Measurements from ENCODE around the gene PCP4. TPM values are rescaled to one million over a fixed set of nuclear protein-coding genes. Genes with fewer than 3 reads are reported as not detected.
A peak's percentile ranks its signal among the peaks of the same experiment; 100 is the strongest.

The PCP4 gene
- total RNA-seq = 1 to 10 TPM; 3.9 to 7.5 (median 5.4) TPM
- 6.0 TPM for polyA plus RNA-seq
- long read RNA-seq, donor 1 = 0 reads
- long read RNA-seq, donor 2, partial matches to known transcripts = 0 of 1 reads
- long read RNA-seq, donor 2, other reads (novel, unspliced or antisense) = 0 of 1 reads
- long read RNA-seq, donor 3, partial matches to known transcripts = 0 of 1 reads
- long read RNA-seq, donor 3, other reads (novel, unspliced or antisense) = 0 of 1 reads
- long read RNA-seq, donor 4, partial matches to known transcripts = 0 of 1 reads
- long read RNA-seq, donor 4, other reads (novel, unspliced or antisense) = 0 of 1 reads

DNA sequence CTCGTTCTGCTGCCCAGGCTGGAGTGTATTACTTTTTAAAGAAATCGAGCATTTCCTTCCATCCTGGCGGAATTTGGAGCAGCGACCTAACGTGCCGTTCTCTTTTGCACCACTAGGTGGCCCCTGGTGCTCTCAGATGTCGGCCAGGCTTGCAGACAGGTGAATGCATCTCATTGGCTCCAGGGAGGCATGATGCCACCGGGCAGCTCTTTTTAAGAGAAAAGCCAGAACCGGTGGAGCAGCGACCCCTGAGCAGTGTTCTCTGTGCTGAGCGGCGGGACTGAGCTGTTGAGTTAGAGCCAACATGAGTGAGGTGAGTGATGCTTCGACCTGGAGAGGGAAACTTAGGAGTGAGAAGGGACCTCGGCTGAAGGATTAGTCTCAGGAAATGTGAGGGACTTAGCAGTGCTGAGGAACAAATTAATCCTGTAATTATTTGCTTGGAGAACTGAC lies at the start of gene PCP4:
TSS of gene PCP4 (plus strand) at position 241 of the 453 bp plus-strand sequence. CDS start at position 305, 64 bp downstream.
- intact Hi-C loops (cut with DNase I) = loop anchor here in 2 of 4 donors (5.0 to 10.0 kb wide), 2 partner anchors 255 to 258 kb away; no protein-coding TSS in a partner anchor
- no peaks in the 10 kb centered on the region for H3K4me1 ChIP-seq (ENCODE audit: control insufficient read depth, insufficient read depth, low read length)
- no peak within 1 kb of the TSS for H3K27ac ChIP-seq (ENCODE audit: low read length)
- ATAC-seq = no peak
- H3K9me3 ChIP-seq (ENCODE audit: control insufficient read depth, low read length) = no peaks in the 10 kb centered on the region
- WGBS = 13% methylated on average over 14 of the region's 14 CpGs
- H3K4me3 ChIP-seq (ENCODE audit: low read length) = no peak within 1 kb of the TSS
- peak in 2 of 3 donors; percentile 26 to 61 for DNase-seq
- H3K27me3 ChIP-seq (ENCODE audit: control insufficient read depth, insufficient read depth) = no peaks in the 10 kb centered on the region

DNA sequence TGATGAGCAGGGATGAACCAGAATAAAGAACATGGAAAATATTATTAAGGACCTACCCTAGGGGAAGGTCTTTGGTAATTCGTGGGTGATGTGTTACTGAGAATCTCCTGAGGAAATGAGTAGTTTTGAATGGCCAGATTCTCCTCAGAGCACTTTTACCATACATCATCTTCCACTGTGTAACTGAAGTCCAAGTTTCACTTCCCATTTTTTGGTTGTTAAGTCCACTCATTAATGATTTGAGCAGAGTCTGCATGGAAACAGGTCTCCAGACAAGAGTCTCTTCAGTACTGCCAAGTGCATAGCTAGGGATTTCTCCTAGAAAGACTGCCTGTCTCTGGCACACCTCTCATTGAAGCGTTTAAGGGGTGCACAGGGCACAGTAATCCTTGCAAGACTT lies 48.7 kb upstream of the PCP4 start:
- H3K4me1 ChIP-seq (ENCODE audit: control insufficient read depth, insufficient read depth, low read length) = no peaks in the 10 kb centered on the region
- no peaks in the 10 kb centered on the region for H3K9me3 ChIP-seq (ENCODE audit: control insufficient read depth, low read length)
- H3K27ac ChIP-seq (ENCODE audit: low read length) = no peak overlapping the region
- intact Hi-C loops (cut with DNase I) = no loop called here
- no peaks in the 10 kb centered on the region for H3K27me3 ChIP-seq (ENCODE audit: control insufficient read depth, insufficient read depth)
- DNase-seq (no peak), ATAC-seq (no peak)
- WGBS = 73% methylated on average over 2 of the region's 2 CpGs
- no peak overlapping the region for H3K4me3 ChIP-seq (ENCODE audit: low read length)

DNA sequence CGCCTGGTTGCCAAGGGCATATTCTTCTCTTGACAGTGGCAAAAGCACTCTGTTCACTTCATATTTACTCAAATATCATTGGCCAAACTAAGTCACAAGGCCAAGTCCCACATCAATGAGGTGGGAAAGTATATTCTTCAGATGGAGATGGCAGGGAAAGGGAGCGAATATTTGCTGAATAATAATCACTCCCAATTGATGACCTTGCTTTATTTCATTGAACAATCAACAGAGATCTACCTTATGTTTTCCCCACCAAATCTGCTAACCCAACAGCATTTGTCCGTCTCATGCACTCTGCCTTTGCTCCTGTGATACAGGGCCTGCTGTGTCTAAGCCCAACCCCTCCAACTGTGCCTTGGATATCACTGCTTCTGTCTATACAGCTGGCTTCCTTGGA lies 45.2 kb upstream of the PCP4 start:
- no peaks in the 10 kb centered on the region for H3K27me3 ChIP-seq (ENCODE audit: control insufficient read depth, insufficient read depth)
- no peaks in the 10 kb centered on the region for H3K4me1 ChIP-seq (ENCODE audit: control insufficient read depth, insufficient read depth, low read length)
- H3K4me3 ChIP-seq (ENCODE audit: low read length) = no peak overlapping the region
- H3K9me3 ChIP-seq (ENCODE audit: control insufficient read depth, low read length) = no peaks in the 10 kb centered on the region
- H3K27ac ChIP-seq (ENCODE audit: low read length) = no peak overlapping the region
- 91% methylated on average over 3 of the region's 3 CpGs for WGBS
- intact Hi-C loops (cut with DNase I) = no loop called here
- DNase-seq (no peak), ATAC-seq (no peak)

DNA sequence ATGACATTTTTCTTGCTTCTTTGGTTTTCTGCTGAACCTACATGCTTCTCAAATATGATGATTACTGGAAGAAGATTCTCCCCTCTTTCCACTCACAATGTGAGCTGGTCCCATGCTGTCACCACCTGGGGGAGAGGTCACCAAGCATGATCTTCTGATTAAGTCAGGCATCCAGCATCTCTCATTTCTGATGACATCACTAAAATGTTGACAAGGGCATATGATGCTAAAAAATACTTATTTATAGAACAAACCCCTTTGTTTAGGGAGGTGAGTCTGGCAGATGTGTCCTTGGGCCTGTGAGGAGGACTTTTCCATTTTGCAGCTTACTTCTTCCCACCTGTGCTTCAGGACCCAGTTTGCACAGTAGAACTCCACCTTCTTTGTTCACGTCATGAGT lies 42.0 kb upstream of the PCP4 start:
- Histone ChIP-seq H3K27me3 (ENCODE audit: control insufficient read depth, insufficient read depth) (no peaks in the 10 kb centered on the region), H3K27ac (ENCODE audit: low read length) (no peak overlapping the region), H3K4me1 (ENCODE audit: control insufficient read depth, insufficient read depth, low read length) (no peaks in the 10 kb centered on the region), H3K4me3 (ENCODE audit: low read length) (no peak overlapping the region), H3K9me3 (ENCODE audit: control insufficient read depth, low read length) (no peaks in the 10 kb centered on the region)
- no peak for DNase-seq
- ATAC-seq = no peak
- intact Hi-C loops (cut with DNase I) = no loop called here
- WGBS = 89% methylated on average over 1 of the region's 1 CpG

DNA sequence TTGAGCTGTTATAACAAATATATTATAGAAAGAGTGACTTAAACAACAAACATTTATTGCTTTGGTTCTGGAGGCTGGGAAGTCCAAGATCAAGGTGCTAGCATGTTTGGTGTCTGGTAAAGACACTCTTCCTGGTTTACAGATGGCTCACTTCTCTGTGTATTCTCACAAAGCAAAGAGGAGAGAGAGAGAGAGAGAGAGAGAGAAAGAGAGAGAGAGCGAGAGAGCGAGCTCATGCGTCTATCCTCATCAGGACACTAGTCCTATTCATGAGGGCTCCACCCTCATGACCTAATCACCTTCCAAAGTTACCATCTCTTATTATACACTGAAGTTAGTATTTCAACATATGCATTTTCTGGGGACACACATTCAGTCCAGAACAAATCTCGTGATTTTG lies 32.7 kb upstream of the PCP4 start:
- Histone ChIP-seq H3K9me3 (ENCODE audit: control insufficient read depth, low read length) (no peaks in the 10 kb centered on the region), H3K4me1 (ENCODE audit: control insufficient read depth, insufficient read depth, low read length) (no peaks in the 10 kb centered on the region), H3K4me3 (ENCODE audit: low read length) (no peak overlapping the region), H3K27ac (ENCODE audit: low read length) (no peak overlapping the region), H3K27me3 (ENCODE audit: control insufficient read depth, insufficient read depth) (no peaks in the 10 kb centered on the region)
- DNase-seq = no peak
- 68% methylated on average over 4 of the region's 4 CpGs for WGBS
- intact Hi-C loops (cut with DNase I) = no loop called here
- no peak for ATAC-seq

DNA sequence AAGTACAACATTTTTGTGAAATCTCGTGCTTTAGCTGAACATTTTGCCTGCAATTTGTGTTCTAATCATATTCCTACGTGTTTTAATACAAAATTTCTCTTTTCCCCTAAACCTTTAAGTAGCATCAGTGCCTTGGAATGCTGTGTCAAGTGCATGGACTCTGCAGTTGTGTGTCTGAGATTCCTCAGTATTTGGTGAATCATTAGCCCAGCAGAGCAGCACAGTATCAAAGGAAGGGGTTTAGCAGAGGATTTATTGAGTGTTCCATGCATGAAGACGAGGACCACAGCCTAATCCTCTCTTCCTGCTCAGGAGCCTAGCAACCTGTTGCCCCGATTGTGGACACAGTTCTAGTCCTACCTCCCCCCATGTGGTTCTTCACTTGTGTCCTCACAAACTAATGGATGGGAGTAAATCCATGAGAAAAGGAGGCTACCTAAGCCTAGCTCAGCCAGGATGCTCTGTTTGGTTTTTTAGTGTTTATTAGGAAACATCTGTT lies 29.3 kb upstream of the PCP4 start:
- WGBS = 65% methylated on average over 4 of the region's 4 CpGs
- H3K4me1 ChIP-seq (ENCODE audit: control insufficient read depth, insufficient read depth, low read length) = no peaks in the 10 kb centered on the region
- no peaks in the 10 kb centered on the region for H3K27me3 ChIP-seq (ENCODE audit: control insufficient read depth, insufficient read depth)
- intact Hi-C loops (cut with DNase I) = no loop called here
- DNase-seq (no peak), ATAC-seq (no peak)
- no peak overlapping the region for H3K4me3 ChIP-seq (ENCODE audit: low read length)
- H3K9me3 ChIP-seq (ENCODE audit: control insufficient read depth, low read length) = no peaks in the 10 kb centered on the region
- no peak overlapping the region for H3K27ac ChIP-seq (ENCODE audit: low read length)

DNA sequence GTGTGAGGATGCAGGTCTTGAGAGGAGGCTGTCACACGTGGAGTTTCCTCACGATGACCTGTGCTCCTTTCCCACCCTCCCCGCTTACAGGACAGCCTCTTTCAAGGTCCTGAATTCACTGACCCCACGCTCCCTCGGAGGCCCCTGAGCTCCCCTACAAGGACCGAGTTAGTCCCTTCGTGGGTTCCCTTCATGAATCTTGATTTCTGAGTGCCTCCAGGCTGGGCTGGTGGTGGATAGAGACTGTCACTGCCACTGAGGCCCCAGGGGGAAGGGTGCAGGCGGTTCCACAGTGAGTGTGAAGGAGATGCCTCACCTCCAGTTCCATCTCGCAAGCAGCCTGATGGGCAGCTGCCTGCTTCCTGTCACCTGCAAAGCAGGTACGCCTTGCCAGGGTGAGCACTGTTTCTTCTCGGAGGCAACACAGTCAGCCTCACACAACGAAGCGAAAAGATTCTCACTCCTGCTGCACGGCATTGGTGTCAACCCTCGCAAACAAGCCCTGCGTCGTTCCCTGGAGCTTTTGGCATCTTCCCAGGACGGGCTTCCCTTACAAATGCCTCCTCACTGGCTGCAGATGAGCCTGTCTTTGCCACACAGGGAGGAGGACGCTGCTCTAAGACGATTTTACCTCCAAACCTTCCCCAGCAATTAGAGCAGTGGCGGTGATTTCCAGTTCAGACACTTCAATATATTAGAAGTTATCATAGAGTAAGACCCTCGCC lies 26.7 kb upstream of the PCP4 start:
- Histone ChIP-seq H3K4me1 (ENCODE audit: control insufficient read depth, insufficient read depth, low read length) (no peaks in the 10 kb centered on the region), H3K4me3 (ENCODE audit: low read length) (no peak overlapping the region), H3K27me3 (ENCODE audit: control insufficient read depth, insufficient read depth) (no peaks in the 10 kb centered on the region), H3K27ac (ENCODE audit: low read length) (no peak overlapping the region), H3K9me3 (ENCODE audit: control insufficient read depth, low read length) (no peaks in the 10 kb centered on the region)
- 61% methylated on average over 22 of the region's 22 CpGs for whole genome bisulfite sequencing
- intact Hi-C loops (cut with DNase I) = no loop called here
- ATAC-seq (peak in 1 of 2 donors; percentile 47), DNase-seq (peak in 2 of 3 donors; percentile 22 to 43)

DNA sequence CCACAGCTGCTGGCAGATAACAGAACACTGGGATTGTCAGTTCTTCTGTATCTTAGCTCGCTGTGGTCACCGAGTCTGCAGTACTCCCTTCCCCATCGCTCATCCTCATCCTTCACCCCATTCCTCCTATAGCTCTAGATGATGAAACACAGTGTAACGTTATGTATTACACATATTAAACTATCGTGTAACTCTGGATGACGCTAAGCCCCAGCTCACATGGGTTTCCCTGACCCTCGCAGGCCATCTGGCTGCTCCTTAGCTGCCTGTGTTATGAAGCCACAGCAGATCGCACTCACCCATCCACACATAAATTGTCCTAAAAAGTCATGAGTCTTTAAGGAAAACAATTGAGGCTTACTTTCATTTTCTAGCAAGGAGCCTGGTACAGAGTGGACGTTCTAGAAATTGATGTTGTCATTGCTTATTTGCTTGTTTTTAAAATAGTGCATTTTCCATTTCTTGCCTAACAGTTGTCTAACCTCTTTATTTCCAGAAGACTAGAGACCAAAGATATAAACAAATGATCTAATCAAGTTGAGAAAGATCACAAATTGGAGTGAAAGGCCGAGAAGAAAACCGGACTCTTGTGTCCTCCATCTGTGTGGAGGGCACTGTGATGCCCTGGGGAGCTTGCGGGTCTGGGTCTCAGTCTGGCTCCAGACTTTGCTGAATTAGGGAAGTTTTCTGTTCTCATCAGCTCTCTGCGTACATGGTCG lies 24.3 kb upstream of the PCP4 start:
- 85% methylated on average over 14 of the region's 14 CpGs for WGBS
- H3K27ac ChIP-seq (ENCODE audit: low read length) = no peak overlapping the region
- ATAC-seq (no peak), DNase-seq (no peak)
- no peaks in the 10 kb centered on the region for H3K4me1 ChIP-seq (ENCODE audit: control insufficient read depth, insufficient read depth, low read length)
- H3K27me3 ChIP-seq (ENCODE audit: control insufficient read depth, insufficient read depth) = no peaks in the 10 kb centered on the region
- intact Hi-C loops (cut with DNase I) = no loop called here
- H3K4me3 ChIP-seq (ENCODE audit: low read length) = no peak overlapping the region
- H3K9me3 ChIP-seq (ENCODE audit: control insufficient read depth, low read length) = no peaks in the 10 kb centered on the region

DNA sequence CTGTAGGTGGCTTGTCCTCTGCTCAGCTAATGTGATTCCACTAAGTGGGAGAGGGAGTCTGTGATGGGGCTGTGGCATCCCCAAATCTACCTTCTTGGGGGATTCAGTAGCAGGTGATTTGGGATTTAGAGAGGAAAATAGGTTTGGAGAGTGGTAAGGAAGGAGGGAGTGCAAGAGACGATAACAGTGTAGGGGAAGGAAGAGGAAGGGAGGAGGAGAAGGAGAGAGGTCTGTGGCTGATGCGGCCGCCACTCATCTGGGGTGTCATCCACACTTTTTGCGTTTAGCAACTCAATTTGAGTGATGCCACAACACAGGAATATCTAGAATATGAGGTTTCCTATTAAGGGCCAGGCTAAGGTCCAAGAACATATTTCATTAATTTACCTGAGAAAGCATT lies 23.8 kb upstream of the PCP4 start:
- Histone ChIP-seq H3K27ac (ENCODE audit: low read length) (no peak overlapping the region), H3K4me1 (ENCODE audit: control insufficient read depth, insufficient read depth, low read length) (no peaks in the 10 kb centered on the region), H3K4me3 (ENCODE audit: low read length) (no peak overlapping the region), H3K27me3 (ENCODE audit: control insufficient read depth, insufficient read depth) (no peaks in the 10 kb centered on the region), H3K9me3 (ENCODE audit: control insufficient read depth, low read length) (no peaks in the 10 kb centered on the region)
- DNase-seq = no peak
- ATAC-seq = no peak
- WGBS = 86% methylated on average over 4 of the region's 4 CpGs
- intact Hi-C loops (cut with DNase I) = no loop called here

DNA sequence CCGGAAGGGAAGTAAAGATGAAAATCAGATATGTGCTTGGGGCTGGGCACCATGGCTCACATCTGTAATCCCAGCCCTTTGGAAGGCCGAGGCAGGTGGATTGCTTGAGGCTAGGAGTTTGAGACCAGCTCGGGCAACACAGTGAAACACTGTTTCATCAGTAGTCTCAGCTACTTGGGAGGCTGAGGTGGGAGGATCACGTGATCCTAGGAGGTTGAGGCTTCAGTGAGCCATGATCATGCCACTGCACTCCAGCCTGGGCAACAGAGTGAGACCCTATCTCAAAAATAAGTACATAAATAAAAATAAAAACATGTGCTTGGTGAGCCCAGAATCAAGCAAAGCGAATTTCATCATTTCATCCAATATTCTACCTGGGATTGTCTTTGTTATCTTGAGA lies 23.3 kb upstream of the PCP4 start:
- Histone ChIP-seq H3K27ac (ENCODE audit: low read length) (no peak overlapping the region), H3K4me3 (ENCODE audit: low read length) (no peak overlapping the region), H3K4me1 (ENCODE audit: control insufficient read depth, insufficient read depth, low read length) (no peaks in the 10 kb centered on the region), H3K9me3 (ENCODE audit: control insufficient read depth, low read length) (no peaks in the 10 kb centered on the region), H3K27me3 (ENCODE audit: control insufficient read depth, insufficient read depth) (no peaks in the 10 kb centered on the region)
- intact Hi-C loops (cut with DNase I) = no loop called here
- WGBS = 85% methylated on average over 5 of the region's 5 CpGs
- DNase-seq = no peak
- no peak for ATAC-seq

DNA sequence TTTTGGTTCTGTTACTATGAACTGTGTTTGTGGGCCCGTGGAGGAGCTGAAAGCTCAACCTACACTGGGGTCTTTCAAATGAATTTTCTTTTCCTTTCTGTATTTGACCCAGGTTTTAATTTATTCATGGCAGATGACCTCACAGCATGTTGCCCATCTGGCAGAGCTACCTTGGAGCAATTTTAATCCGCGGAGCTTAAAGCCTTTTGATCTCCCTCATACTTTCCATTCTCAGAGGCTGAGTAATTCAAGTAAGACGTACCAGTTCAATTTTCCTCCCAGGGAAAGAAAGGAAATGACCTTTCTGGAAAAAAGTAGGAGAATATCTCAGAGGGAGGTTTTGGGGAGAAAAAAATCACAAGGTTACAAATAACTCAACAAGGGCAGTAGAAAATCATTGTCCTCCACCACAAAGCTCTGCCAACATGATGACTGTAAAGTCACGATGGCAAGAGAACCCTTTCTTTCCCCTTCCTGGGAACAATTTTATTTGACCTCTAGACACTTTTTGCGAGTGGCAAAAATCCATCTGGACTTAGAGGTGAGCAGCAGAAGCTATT lies 21.6 kb upstream of the PCP4 start:
- Histone ChIP-seq H3K27ac (ENCODE audit: low read length) (no peak overlapping the region), H3K27me3 (ENCODE audit: control insufficient read depth, insufficient read depth) (no peaks in the 10 kb centered on the region), H3K4me3 (ENCODE audit: low read length) (no peak overlapping the region), H3K9me3 (ENCODE audit: control insufficient read depth, low read length) (no peaks in the 10 kb centered on the region), H3K4me1 (ENCODE audit: control insufficient read depth, insufficient read depth, low read length) (no peaks in the 10 kb centered on the region)
- WGBS = 68% methylated on average over 6 of the region's 6 CpGs
- intact Hi-C loops (cut with DNase I) = no loop called here
- ATAC-seq (no peak), DNase-seq (no peak)

All from right cardiac atrium (tissue), 5 donors.